HepG2 (cell line): ENCODE measurements around the gene HSDL2. TPM values are rescaled to one million over a fixed set of nuclear protein-coding genes. Genes with fewer than 3 reads are reported as not detected.

ENCODE experiments used
- ATAC-seq: fragments of 200-7000 bp; cut with Tn5 transposase; 3 replicates; pipeline ENCODE4 v1.9.1; 2020; ENCODE audit warnings: mild to moderate bottlenecking, moderate library complexity
- BruUV-seq: library from RNA; stranded (reverse); fragments of 400-500 nt; replicated peaks from 2 replicates; lab custom pipeline; 2021; lab: Mats Ljungman, UMichigan
- CTCF ChIA-PET: fragments of 300-600 bp; formaldehyde crosslinking; extraction: SDS; loops from one replicate; lab custom pipeline; 2021; ENCODE audit warnings: low total read pairs, inconsistent platforms, low intra/inter-chr PET ratio; lab: Yijun Ruan, JAX
- POLR2A ChIA-PET: fragments of 350-600 bp; sonication (Branson Sonifier 250); formaldehyde crosslinking; loops from one replicate; lab custom pipeline; 2020; ENCODE audit warnings: antibody characterized with exemption, inconsistent platforms; lab: Yijun Ruan, JAX
- DNase-seq: peaks from one replicate; pipeline ENCODE4 v3.0.0-alpha.2; 2015; ENCODE audit warnings: low spot score
- FAIRE-seq: peaks from 3 replicates; lab custom pipeline; 2011; peaks lifted over from hg19 to GRCh38; lab: Jason Lieb, UNC
- H2AFZ ChIP-seq: one replicate; pipeline ENCODE4 v1.6.1; 2011; ENCODE audit warnings: low read length, inconsistent platforms
- H3K27ac ChIP-seq: fragments of 300-600 bp; 3 replicates; pipeline ENCODE4 v1.8.0; 2011; ENCODE audit warnings: mixed run types, mild to moderate bottlenecking, mixed read lengths, low read length, inconsistent platforms; ENCODE audit not compliant: insufficient read depth; ENCODE audit errors: extremely low read length
- H3K27me3 ChIP-seq, 2 experiments: fragments of 200-600 bp in 1 of 2; 2 replicates in 1 of 2; 3 replicates in 1 of 2; pipeline versions ENCODE4 v1.6.0 to v1.8.0; 2011; ENCODE audit warnings: low read length in 2 of 2, mild to moderate bottlenecking in 2 of 2, moderate library complexity in 2 of 2, inconsistent platforms in 1 of 2; ENCODE audit not compliant: insufficient read depth in 2 of 2, control insufficient read depth in 1 of 2
- H3K36me3 ChIP-seq, 2 experiments: fragments of 200-600 bp in 1 of 2; replicated peaks in 1 of 2; 2 replicates in 1 of 2; 3 replicates in 1 of 2; pipeline versions ENCODE4 v1.5.1 to v1.8.0; 2011; ENCODE audit warnings: low read length in 2 of 2, inconsistent platforms in 1 of 2; ENCODE audit not compliant: insufficient read depth in 2 of 2, control insufficient read depth in 1 of 2
- H3K4me1 ChIP-seq: 2 replicates; pipeline ENCODE4 v1.5.1; 2012; ENCODE audit warnings: low read length, inconsistent platforms; ENCODE audit not compliant: insufficient read depth
- H3K4me2 ChIP-seq: 2 replicates; pipeline ENCODE4 v1.6.0; 2011; ENCODE audit warnings: low read depth, low read length, inconsistent platforms
- H3K4me3 ChIP-seq, 3 experiments: fragments of 200-600 bp in 1 of 3; sonication (generic), shearing (Covaris generic) in 1 of 3; replicated peaks in 1 of 3; 2 replicates each; pipeline ENCODE4 v1.5.1; 2011 to 2016; ENCODE audit warnings: low read length in 3 of 3, inconsistent platforms in 2 of 3, low read depth in 2 of 3, mild to moderate bottlenecking in 2 of 3, control low read depth in 1 of 3, mixed read lengths in 1 of 3; ENCODE audit not compliant: insufficient read depth in 1 of 3
- H3K79me2 ChIP-seq: one replicate; pipeline ENCODE4 v1.6.1; 2011; ENCODE audit warnings: low read length, inconsistent platforms; ENCODE audit not compliant: insufficient read depth
- H3K9ac ChIP-seq: 2 replicates; pipeline ENCODE4 v1.6.0; 2011; ENCODE audit warnings: mild to moderate bottlenecking, low read depth, low read length, inconsistent platforms; ENCODE audit not compliant: insufficient read depth
- H3K9me3 ChIP-seq: 2 replicates; pipeline ENCODE4 v1.5.1; 2012; ENCODE audit warnings: mild to moderate bottlenecking, low read length
- H4K20me1 ChIP-seq: 2 replicates; pipeline ENCODE4 v1.6.0; 2011; ENCODE audit warnings: inconsistent platforms, mild to moderate bottlenecking, low read length, moderate library complexity; ENCODE audit not compliant: insufficient read depth
- ATF2 ChIP-seq: sonication (generic); formaldehyde crosslinking; IDR thresholded peaks from 2 replicates; pipeline ENCODE4 v1.4.0; 2020; ENCODE audit warnings: missing genetic modification reagents
- FOXP4 ChIP-seq: sonication (generic); formaldehyde crosslinking; IDR thresholded peaks from 2 replicates; pipeline ENCODE4 v1.4.0; 2020; ENCODE audit warnings: missing genetic modification reagents
- GATA4 ChIP-seq: sonication (generic); IDR thresholded peaks from 2 replicates; pipeline ENCODE4 v1.6.1; 2016; ENCODE audit warnings: antibody characterized with exemption, low read depth, borderline replicate concordance
- HMG20A ChIP-seq: IDR thresholded peaks from 2 replicates; pipeline ENCODE4 v1.6.1; 2016; ENCODE audit warnings: borderline replicate concordance
- KDM6A ChIP-seq: IDR thresholded peaks from 2 replicates; pipeline ENCODE4 v1.6.1; 2016; ENCODE audit warnings: low read depth
- MIER2 ChIP-seq: IDR thresholded peaks from 2 replicates; pipeline ENCODE4 v1.6.1; 2016; ENCODE audit warnings: missing biosample characterization, missing genetic modification reagents
- NR2F6 ChIP-seq, 2 experiments: IDR thresholded peaks; 2 replicates each; pipeline ENCODE4 v1.6.1; 2016; ENCODE audit warnings: antibody characterized with exemption in 1 of 2, mild to moderate bottlenecking in 1 of 2
- RXRB ChIP-seq: IDR thresholded peaks from 2 replicates; pipeline ENCODE4 v1.6.1; 2016; ENCODE audit warnings: borderline replicate concordance, missing genetic modification reagents, missing compliant biosample characterization
- ZBTB21 ChIP-seq: sonication (generic); formaldehyde crosslinking; IDR thresholded peaks from 2 replicates; pipeline ENCODE4 v1.4.0; 2020; ENCODE audit warnings: missing genetic modification reagents
- WGBS: methylation state at CpG from one replicate; pipeline ENCODE4 v1.1.6; 2017; ENCODE audit warnings: low lambda C conversion rate; 5-methylcytosine and 5-hydroxymethylcytosine counted together
- in situ Hi-C: cut with HindIII; loops from 2 replicates; pipeline ENCODE4 v1.10.0; 2017; ENCODE audit warnings: low pct_unique_long_range_greater_than_20kb; ENCODE audit not compliant: extremely low pct_ligation_motif_present
- intact Hi-C: fragments of 100-400 bp; cut with micrococcal nuclease; formaldehyde crosslinking; loops from one replicate; pipeline ENCODE4 v1.10.0; 2022; ENCODE audit not compliant: unreplicated experiment
- polyA plus RNA-seq, 8 experiments: library from polyadenylated mRNA; depleted of rRNA in 3 of 8; stranded (reverse) in 7 of 8; unstranded in 1 of 8; fragments of >200 nt; fragmentation: Illumina TruSeq in 4 of 8; extraction: Trizol in 4 of 8; gene quantifications; 2 replicates each; pipeline versions ENCODE4 v1.2.1 to v1.2.3, GENCODE V29; 2011 to 2016; ENCODE audit warnings: low read depth in 4 of 8, missing spikeins in 1 of 8, mixed read lengths in 1 of 8; ENCODE audit not compliant: insufficient read depth in 1 of 8
- total RNA-seq, 5 experiments: library from RNA; depleted of rRNA; stranded (reverse); fragments of >200 nt; fragmentation: Illumina TruSeq; extraction: Trizol; gene quantifications; 2 replicates each; pipeline ENCODE4 v1.2.3, GENCODE V29; 2016; ENCODE audit warnings: low read depth in 1 of 5
- TF ChIP-seq, protein P1 (sequence below), 2 experiments: sonication (generic) in 1 of 2; formaldehyde crosslinking in 1 of 2; IDR thresholded peaks; 2 replicates each; pipeline versions ENCODE4 v1.4.0 to v1.6.1; 2016 to 2020; ENCODE audit warnings: borderline replicate concordance in 1 of 2, low read depth in 1 of 2, mild to moderate bottlenecking in 1 of 2, missing genetic modification reagents in 1 of 2
- TF ChIP-seq, protein P2 (sequence below): IDR thresholded peaks from 2 replicates; pipeline ENCODE4 v1.6.1; 2016; ENCODE audit warnings: mild to moderate bottlenecking
- TF ChIP-seq, protein P3 (sequence below): fragments of 450-650 bp; IDR thresholded peaks from 2 replicates; pipeline ENCODE4 v1.6.1; 2016

HSDL2 gene
- total and polyA plus RNA-seq, 2 of the 13 experiments (the other 11 are each of a cell fraction or from before 2014, with no cell fraction given), result 55.3 to 80.2 TPM

- peaks cover 64% of the 10 kb centered on the region for H3K4me1 ChIP-seq
- ChIA-PET CTCF (interaction anchor here (1.5 kb wide), 1 partner anchor 225 kb away, joined by 3 read pairs; no protein-coding TSS in a partner anchor), POLR2A (interaction anchor here (0.8 to 1.4 kb wide), 2 partner anchors 42 to 218 kb away, joined by 3 to 6 read pairs; no protein-coding TSS in a partner anchor)
- DNase-seq (peak; percentile 80), FAIRE-seq (peak; percentile 64), ATAC-seq (no peak)
- in situ Hi-C loops (no loop called here), intact Hi-C loops (loop anchor here (10.0 kb wide), 2 partner anchors 63 to 443 kb away; partner anchors contain the start of gene UGCG)
- no peaks in the 10 kb centered on the region for H3K9me3 ChIP-seq
- no peaks in the 10 kb centered on the region for H4K20me1 ChIP-seq
- peak overlapping the region; percentile 56 for H3K4me2 ChIP-seq
- 0 out of 2 replicates have a peak overlapping the region, but pooled peaks have one; percentile 13 for H3K9ac ChIP-seq
- H3K36me3 ChIP-seq, result no peaks in the 10 kb centered on the region
- BruUV-seq, result no TSS peak
- no peaks in the 10 kb centered on the region for H3K27me3 ChIP-seq
- no peak overlapping the region for H2AFZ ChIP-seq
- H3K4me3 ChIP-seq, result peak overlapping the region in 2 of 3 experiments; percentile 24 to 28; a peak in 3 of 6 replicates
- peak overlapping the region; percentile 72 for H3K27ac ChIP-seq
- WGBS, result 3% methylated on average over 1 of the region's 1 CpG
- peaks cover 2% of the 10 kb centered on the region for H3K79me2 ChIP-seq
- 0 out of 2 replicates have a peak, but pooled peaks have one; percentile 21 for TF ChIP-seq GATA4
- no peak for TF ChIP-seq ATF2 (CRISPR knock-in tag)
- no peak for TF ChIP-seq NR2F6 (IDR thresholded peaks at IDR 0.05)
- 0 out of 2 replicates have a peak, but pooled peaks have one; percentile 40 for TF ChIP-seq NR2F6 (CRISPR knock-in tag; IDR thresholded peaks at IDR 0.05)
- no peak for TF ChIP-seq ZBTB21 (CRISPR knock-in tag)
- TF ChIP-seq, protein P1, sequence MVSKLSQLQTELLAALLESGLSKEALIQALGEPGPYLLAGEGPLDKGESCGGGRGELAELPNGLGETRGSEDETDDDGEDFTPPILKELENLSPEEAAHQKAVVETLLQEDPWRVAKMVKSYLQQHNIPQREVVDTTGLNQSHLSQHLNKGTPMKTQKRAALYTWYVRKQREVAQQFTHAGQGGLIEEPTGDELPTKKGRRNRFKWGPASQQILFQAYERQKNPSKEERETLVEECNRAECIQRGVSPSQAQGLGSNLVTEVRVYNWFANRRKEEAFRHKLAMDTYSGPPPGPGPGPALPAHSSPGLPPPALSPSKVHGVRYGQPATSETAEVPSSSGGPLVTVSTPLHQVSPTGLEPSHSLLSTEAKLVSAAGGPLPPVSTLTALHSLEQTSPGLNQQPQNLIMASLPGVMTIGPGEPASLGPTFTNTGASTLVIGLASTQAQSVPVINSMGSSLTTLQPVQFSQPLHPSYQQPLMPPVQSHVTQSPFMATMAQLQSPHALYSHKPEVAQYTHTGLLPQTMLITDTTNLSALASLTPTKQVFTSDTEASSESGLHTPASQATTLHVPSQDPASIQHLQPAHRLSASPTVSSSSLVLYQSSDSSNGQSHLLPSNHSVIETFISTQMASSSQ (IDR thresholded peaks at IDR 0.05; ENCODE audit: low read depth), result peak; percentile 93
- TF ChIP-seq, protein P1 (CRISPR knock-in tag; IDR thresholded peaks at IDR 0.05; ENCODE audit: borderline replicate concordance), result peak; percentile 86; the same call in 1 of the 2 replicates
- TF ChIP-seq MIER2 (CRISPR knock-in tag), result no peak
- TF ChIP-seq HMG20A (CRISPR knock-in tag), result peak; percentile 20; the same call in 1 of the 2 replicates
- peak; percentile 80; the same call in 1 of the 2 replicates for TF ChIP-seq RXRB (CRISPR knock-in tag)
- peak; percentile 60; the same call in 1 of the 2 replicates for TF ChIP-seq FOXP4 (CRISPR knock-in tag)
- TF ChIP-seq KDM6A (CRISPR knock-in tag), result peak; percentile 78
- TF ChIP-seq, protein P2, sequence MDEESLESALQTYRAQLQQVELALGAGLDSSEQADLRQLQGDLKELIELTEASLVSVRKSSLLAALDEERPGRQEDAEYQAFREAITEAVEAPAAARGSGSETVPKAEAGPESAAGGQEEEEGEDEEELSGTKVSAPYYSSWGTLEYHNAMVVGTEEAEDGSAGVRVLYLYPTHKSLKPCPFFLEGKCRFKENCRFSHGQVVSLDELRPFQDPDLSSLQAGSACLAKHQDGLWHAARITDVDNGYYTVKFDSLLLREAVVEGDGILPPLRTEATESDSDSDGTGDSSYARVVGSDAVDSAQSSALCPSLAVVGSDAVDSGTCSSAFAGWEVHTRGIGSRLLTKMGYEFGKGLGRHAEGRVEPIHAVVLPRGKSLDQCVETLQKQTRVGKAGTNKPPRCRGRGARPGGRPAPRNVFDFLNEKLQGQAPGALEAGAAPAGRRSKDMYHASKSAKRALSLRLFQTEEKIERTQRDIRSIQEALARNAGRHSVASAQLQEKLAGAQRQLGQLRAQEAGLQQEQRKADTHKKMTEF, result no peak
- TF ChIP-seq, protein P3, sequence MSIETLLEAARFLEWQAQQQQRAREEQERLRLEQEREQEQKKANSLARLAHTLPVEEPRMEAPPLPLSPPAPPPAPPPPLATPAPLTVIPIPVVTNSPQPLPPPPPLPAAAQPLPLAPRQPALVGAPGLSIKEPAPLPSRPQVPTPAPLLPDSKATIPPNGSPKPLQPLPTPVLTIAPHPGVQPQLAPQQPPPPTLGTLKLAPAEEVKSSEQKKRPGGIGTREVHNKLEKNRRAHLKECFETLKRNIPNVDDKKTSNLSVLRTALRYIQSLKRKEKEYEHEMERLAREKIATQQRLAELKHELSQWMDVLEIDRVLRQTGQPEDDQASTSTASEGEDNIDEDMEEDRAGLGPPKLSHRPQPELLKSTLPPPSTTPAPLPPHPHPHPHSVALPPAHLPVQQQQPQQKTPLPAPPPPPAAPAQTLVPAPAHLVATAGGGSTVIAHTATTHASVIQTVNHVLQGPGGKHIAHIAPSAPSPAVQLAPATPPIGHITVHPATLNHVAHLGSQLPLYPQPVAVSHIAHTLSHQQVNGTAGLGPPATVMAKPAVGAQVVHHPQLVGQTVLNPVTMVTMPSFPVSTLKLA, result no peak
Observed at GRCh38 chr9:112337547-112337946, 42.4 kb upstream of the HSDL2 start.
